Heart right ventricle (tissue), 16 donors: Measurements from ENCODE around the gene FKBP11. TPM values are rescaled to one million over a fixed set of nuclear protein-coding genes. Genes with fewer than 3 reads are reported as not detected.

Source experiments
- ATAC-seq, 8 donors: fragments of 200-7000 bp; cut with Tn5 transposase; one replicate each; pipeline ENCODE4 v1.9.1; 2020; ENCODE audit warnings: mild to moderate bottlenecking in 8 of 8, moderate library complexity in 8 of 8, moderate number of reproducible peaks in 1 of 8
- DNase-seq, 2 donors: peaks; one replicate each; pipeline ENCODE4 v3.0.0-alpha.2; 2020
- H3K27ac ChIP-seq, 10 donors: fragments of 200-600 bp; sonication (generic) in 2 of 10; one replicate each; pipeline versions ENCODE4 v1.5.0 to v1.8.0; 2020 to 2022; ENCODE audit warnings: mild to moderate bottlenecking in 3 of 10
- H3K27me3 ChIP-seq, 7 donors: fragments of 200-600 bp; one replicate each; pipeline ENCODE4 v1.8.0; 2021 to 2022; ENCODE audit warnings: mild to moderate bottlenecking in 2 of 7
- H3K36me3 ChIP-seq, 9 donors: fragments of 200-600 bp; sonication (generic) in 1 of 9; one replicate each; pipeline versions ENCODE4 v1.5.0 to v1.8.0; 2020 to 2022; ENCODE audit warnings: mild to moderate bottlenecking in 2 of 9
- H3K4me1 ChIP-seq, 9 donors: fragments of 200-600 bp; sonication (generic) in 1 of 9; one replicate each; pipeline versions ENCODE4 v1.5.0 to v1.8.0; 2020 to 2022; ENCODE audit warnings: mild to moderate bottlenecking in 4 of 9
- H3K4me3 ChIP-seq, 10 donors: fragments of 200-600 bp; sonication (generic) in 2 of 10; one replicate each; pipeline versions ENCODE4 v1.5.0 to v1.8.0; 2020 to 2022; ENCODE audit warnings: mild to moderate bottlenecking in 7 of 10, moderate library complexity in 2 of 10
- H3K9me3 ChIP-seq, 11 donors: fragments of 200-600 bp in 10 of 11; sonication (generic) in 2 of 11; one replicate each; pipeline versions ENCODE4 v1.5.0 to v1.8.0; 2013 to 2022; ENCODE audit warnings: mild to moderate bottlenecking in 2 of 11, control low read depth in 1 of 11, moderate library complexity in 1 of 11
- CTCF ChIP-seq, 9 donors: fragments of 200-600 bp; sonication (generic) in 2 of 9; IDR thresholded peaks; one replicate each; pipeline versions ENCODE4 v1.5.0 to v1.8.0; 2021 to 2022; ENCODE audit warnings: antibody characterized with exemption in 9 of 9, mild to moderate bottlenecking in 5 of 9, moderate library complexity in 1 of 9
- WGBS, 2 donors: extraction: QIAGEN DNeasy Blood & Tissue Kit; methylation state at CpG; one replicate each; pipeline ENCODE4 v1.1.7; 2013; ENCODE audit warnings: inconsistent platforms in 1 of 2; 5-methylcytosine and 5-hydroxymethylcytosine counted together
- intact Hi-C, 10 donors: fragments of 100-400 bp; cut with DNase I; formaldehyde crosslinking; loops; one replicate each; pipeline versions ENCODE4 v1.11.1 to v1.14.2; 2022
- polyA plus RNA-seq, 2 donors: library from polyadenylated mRNA; stranded (reverse); fragments of 200-250 nt; gene quantifications; one replicate each; pipeline ENCODE4 v1.2.3, GENCODE V29; 2013
- total RNA-seq, 10 donors: library from RNA; stranded (reverse); fragmentation: NEBNext Ultra II Directional in 3 of 10; extraction: Animal tissue kit (Norgen Biotek cat#: 25700) in 3 of 10; gene quantifications; one replicate each; pipeline versions ENCODE4 v1.2.1 to v1.2.4, GENCODE V29; 2021 to 2023
- donor health status: Arrhythmogenic right ventricular cardiomyopathy.
- donor health status: ischemic (EF 13 %, LVEDD 7.1; RV severe dilation, severe dysfunction).
- donor health status: healthy with polysubstance abuse.
- donor health status: DM: no; HTN: yes; CAD: no.
- donor health status: DM: no; HTN: no; CAD: no.
- donor health status: ischemic (EF 25% LVEDD 6.9; RV normal size, moderate dysfunction).
- donor health status: ischemic (EF 25% LVEDD 5.7; RV mildly dilated, moderate dysfunction).
- donor health status: healthy.
- donor health status: DM: yes; HTN: yes; CAD: no.
- donor health status: Ischemic cardiomyopathy.
- donor health status: ischemic (EF 35%, LVEDD 5.7; RV mildly dilated, moderate dysfunction).
- donor health status: nonischemic (EF 11% LVEDD 7.7; RV severe dilation, severe dysfunction).
- donor health status: DM: yes; HTN: yes; CAD: no.
- donor health status: PGD.
- donor health status: ischemic (EF 29% LVEDD 5.4; RV normal size, mild dysfunction).
- donor health status: nonischemic (EF 23%, LVEDD 6.1; RV moderate dilation, normal function).

FKBP11 gene
- total and polyA plus RNA-seq, 12 donors, result 1.6 to 30.4 (median 4.0) TPM

GRCh38 chr12:48969160-48969771, 44.0 kb upstream of the FKBP11 start:
- H3K27ac ChIP-seq, result no peak overlapping the region
- intact Hi-C loops, result no loop called here
- H3K4me1 ChIP-seq, result peaks cover 6 to 33% (median 25%) of the 10 kb centered on the region in 9 donors
- H3K4me3 ChIP-seq, result no peak overlapping the region
- ATAC-seq (no peak), DNase-seq (no peak)
- TF ChIP-seq CTCF (IDR thresholded peaks at IDR 0.05), result no peak
- 52 to 55% methylated on average over 8 of the region's 8 CpGs for WGBS, 2 donors
- H3K9me3 ChIP-seq, result no peaks in the 10 kb centered on the region
- H3K27me3 ChIP-seq, result peaks cover 19 to 67% (median 55%) of the 10 kb centered on the region in 7 donors
- no peaks in the 10 kb centered on the region for H3K36me3 ChIP-seq

- no peak for ATAC-seq
- peaks cover 6 to 27% (median 18%) of the 10 kb centered on the region in 9 donors for H3K4me1 ChIP-seq
- TF ChIP-seq CTCF (IDR thresholded peaks at IDR 0.05), result no peak
- intact Hi-C loops, result no loop called here
- H3K4me3 ChIP-seq, result no peak overlapping the region
- no peak for DNase-seq
- H3K27me3 ChIP-seq, result peaks cover 16 to 59% (median 47%) of the 10 kb centered on the region in 7 donors
- no peaks in the 10 kb centered on the region for H3K36me3 ChIP-seq
- WGBS, 2 donors, result 80 to 87% methylated on average over 3 of the region's 3 CpGs
- H3K9me3 ChIP-seq, result no peaks in the 10 kb centered on the region
- H3K27ac ChIP-seq, result no peak overlapping the region
These were observed 43.2 kb upstream of the FKBP11 start for GRCh38 chr12:48968467-48968866.

- intact Hi-C loops, result no loop called here
- H3K4me1 ChIP-seq, result peaks cover 6 to 27% (median 16%) of the 10 kb centered on the region in 9 donors
- no peak overlapping the region for H3K27ac ChIP-seq
- TF ChIP-seq CTCF (IDR thresholded peaks at IDR 0.05), result no peak
- ATAC-seq (no peak), DNase-seq (no peak)
- H3K4me3 ChIP-seq, result no peak overlapping the region
- 65 to 72% methylated on average over 7 of the region's 7 CpGs for WGBS, 2 donors
- peaks cover 14 to 55% (median 42%) of the 10 kb centered on the region in 7 donors for H3K27me3 ChIP-seq
- H3K9me3 ChIP-seq, result no peaks in the 10 kb centered on the region
- H3K36me3 ChIP-seq, result no peaks in the 10 kb centered on the region
These were observed 42.7 kb upstream of the FKBP11 start for GRCh38 chr12:48967991-48968390.

GRCh38 chr12:48966177-48966895, 41.0 kb upstream of the FKBP11 start:
- Histone ChIP-seq H3K36me3 (no peaks in the 10 kb centered on the region), H3K9me3 (no peaks in the 10 kb centered on the region), H3K4me1 (peaks cover 5 to 19% (median 14%) of the 10 kb centered on the region in 9 donors), H3K4me3 (no peak overlapping the region), H3K27ac (no peak overlapping the region), H3K27me3 (peaks cover 12 to 41% (median 26%) of the 10 kb centered on the region in 7 donors)
- DNase-seq, result no peak
- intact Hi-C loops, result loop anchor here in 1 of 10 donors (1.0 kb wide), 1 partner anchor 12 kb away; the partner anchor contains the start of gene WNT1
- no peak for TF ChIP-seq CTCF (IDR thresholded peaks at IDR 0.05)
- WGBS, 2 donors, result 48 to 56% methylated on average over 20 of the region's 20 CpGs
- no peak for ATAC-seq
